Activated CD4-positive, CD25-positive, alpha-beta regulatory T cell treated with anti-CD3 and anti-CD28 coated beads, Interleukin-2, amount 50 U/mL, for 72 hours (primary cell): Measurements from ENCODE around the gene KDM4D.
"Not testable (repeated sequence)": the region's sequence is repeated elsewhere in the genome, so short reads cannot be mapped to it uniquely, and the experiment has no call there.

Experiments
- DNase-seq: peaks from one replicate; pipeline ENCODE4 v3.0.0; 2021

The KDM4D gene

DNA sequence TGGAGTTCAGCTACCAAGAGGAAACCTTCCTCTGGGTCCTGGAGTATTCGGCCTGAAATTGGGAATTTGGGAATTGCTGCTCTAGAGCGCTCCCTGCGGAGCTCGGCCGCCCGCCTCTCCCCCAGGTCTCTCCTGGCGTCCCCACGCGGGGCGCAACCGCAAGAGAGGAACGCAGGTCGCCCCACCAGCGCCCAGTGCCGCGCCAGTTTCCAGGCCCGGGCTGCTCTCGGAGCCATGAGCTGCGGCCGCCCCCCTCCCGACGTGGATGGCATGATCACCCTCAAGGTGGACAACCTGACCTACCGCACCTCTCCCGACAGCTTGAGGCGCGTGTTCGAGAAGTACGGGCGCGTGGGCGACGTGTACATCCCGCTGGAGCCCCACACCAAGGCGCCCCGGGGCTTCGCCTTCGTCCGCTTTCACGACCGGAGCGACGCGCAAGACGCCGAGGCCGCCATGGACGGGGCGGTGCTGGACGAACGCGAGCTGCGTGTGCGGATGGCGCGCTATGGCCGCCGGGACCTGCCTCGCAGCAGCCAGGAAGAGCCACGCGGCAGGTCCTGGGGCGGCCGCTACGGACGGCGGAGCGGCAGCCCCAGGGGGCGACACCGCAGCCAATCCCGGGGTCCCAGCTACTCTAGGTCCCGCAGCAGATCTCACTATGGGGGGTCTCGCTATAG is 64.0 kb downstream of the KDM4D start:
- DNase-seq, result not testable (repeated sequence)

DNA sequence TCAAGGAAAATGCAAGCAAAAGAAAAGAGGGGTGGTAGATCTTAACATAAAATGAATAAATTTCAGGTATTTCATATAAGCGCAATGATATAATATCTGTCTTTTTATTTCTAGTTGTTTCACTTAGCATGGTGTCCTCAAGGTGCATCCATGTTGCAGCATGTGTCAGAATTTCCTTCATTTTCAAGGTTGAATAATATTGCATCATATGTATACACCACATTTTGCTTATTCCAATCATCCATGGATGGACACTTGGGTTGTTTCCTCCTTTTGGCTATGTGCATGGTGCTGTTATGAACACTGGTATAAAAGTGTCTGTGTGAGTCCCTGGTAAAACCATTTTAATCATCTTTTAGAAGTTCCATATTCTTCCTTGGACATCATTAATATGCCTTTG is 68.7 kb downstream of the KDM4D start:
- DNase-seq, result no peak

DNA sequence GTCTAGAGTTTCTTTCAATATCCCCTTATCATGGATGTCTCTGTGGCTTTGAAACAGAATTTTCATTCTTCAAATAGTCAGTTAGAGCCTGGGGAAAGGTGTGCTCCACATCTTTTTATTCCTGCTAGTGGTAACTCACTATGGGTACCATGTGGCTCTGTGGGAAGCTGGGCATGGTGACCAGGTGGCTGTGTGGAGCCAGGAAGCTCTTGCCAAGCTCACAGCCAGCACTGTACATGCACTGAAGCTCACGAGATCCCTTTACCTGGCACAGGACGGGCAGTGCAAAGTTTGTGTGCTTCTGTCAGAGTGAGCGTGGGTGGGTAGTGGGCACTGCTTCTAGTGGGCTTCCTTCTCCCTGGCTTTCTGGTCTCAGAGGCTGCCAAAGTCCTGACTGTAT is 69.4 kb downstream of the KDM4D start:
- DNase-seq, result no peak

DNA sequence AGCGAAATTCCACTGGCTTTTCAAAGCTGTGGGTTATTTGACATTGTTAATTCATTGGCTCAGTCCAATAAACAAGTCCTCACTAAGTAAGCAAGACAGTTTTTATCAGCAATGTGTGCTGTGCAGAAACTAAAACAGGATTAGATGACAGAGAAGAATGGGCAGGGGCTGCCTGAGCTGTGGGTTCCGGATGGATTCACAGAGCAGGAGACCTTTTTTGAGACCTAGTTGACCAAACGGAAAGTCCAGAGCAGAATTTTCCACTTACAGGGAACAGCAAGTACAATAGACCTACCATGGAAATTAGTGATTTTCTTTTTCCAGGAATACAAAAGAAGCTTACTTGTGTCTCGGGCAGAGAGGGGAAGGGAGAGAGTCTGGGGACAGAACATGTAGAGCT is 70.5 kb downstream of the KDM4D start:
- DNase-seq, result no peak

DNA sequence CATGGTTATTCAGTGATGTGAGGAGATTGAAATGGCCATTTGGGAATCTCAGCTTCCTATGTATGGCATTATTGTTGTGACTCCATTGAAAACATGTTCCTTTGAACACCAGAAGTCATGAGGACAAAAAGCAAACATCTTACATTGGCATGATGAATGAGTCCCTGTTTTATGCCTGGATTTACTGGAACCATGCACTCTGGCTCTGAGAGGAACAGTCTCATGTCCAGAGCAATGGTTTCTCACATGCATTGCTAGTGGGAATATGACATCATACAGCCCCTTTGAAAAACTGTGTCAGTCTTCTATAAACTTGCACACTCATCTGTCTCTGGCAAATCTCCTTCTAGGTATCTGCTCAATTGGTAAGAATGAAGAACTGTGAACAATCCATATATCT is 72.3 kb downstream of the KDM4D start:
- DNase-seq, result no peak
